Testis (tissue), 2 donors: Measurements from ENCODE around the gene PAF1.

Experiments
- POLR2A ChIP-seq: fragments of 450-650 bp; IDR thresholded peaks from one replicate; pipeline ENCODE4 v1.6.1; 2017; ENCODE audit warnings: antibody characterized with exemption, mild to moderate bottlenecking, moderate library complexity
- TF ChIP-seq, protein P1 (sequence below), 3 experiments: fragments of 450-650 bp in 2 of 3; fragments of 200-600 bp in 1 of 3; sonication (generic) in 1 of 3; IDR thresholded peaks; one replicate each; pipeline ENCODE4 v1.5.1; 2016 to 2019; ENCODE audit warnings: antibody characterized with exemption in 3 of 3, mild to moderate bottlenecking in 2 of 3, moderate library complexity in 1 of 3

DNA sequence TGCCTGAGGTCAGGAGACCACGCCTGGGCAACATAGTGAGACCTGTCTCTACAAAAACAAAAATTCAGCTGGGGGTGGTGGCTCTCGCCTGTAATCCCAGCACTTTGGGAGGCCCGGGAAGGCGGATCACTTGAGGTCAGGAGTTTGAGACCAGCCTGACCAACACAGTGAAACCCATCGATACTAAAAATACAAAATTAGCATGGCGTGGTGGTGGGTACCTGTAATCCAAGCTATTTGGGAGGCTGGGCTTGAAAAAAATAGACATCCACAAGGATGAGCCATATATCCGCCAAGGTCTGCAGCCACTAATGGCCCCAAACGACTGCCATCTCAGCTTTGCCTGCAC lies 41.7 kb upstream of the PAF1 start:
- TF ChIP-seq, protein P1, sequence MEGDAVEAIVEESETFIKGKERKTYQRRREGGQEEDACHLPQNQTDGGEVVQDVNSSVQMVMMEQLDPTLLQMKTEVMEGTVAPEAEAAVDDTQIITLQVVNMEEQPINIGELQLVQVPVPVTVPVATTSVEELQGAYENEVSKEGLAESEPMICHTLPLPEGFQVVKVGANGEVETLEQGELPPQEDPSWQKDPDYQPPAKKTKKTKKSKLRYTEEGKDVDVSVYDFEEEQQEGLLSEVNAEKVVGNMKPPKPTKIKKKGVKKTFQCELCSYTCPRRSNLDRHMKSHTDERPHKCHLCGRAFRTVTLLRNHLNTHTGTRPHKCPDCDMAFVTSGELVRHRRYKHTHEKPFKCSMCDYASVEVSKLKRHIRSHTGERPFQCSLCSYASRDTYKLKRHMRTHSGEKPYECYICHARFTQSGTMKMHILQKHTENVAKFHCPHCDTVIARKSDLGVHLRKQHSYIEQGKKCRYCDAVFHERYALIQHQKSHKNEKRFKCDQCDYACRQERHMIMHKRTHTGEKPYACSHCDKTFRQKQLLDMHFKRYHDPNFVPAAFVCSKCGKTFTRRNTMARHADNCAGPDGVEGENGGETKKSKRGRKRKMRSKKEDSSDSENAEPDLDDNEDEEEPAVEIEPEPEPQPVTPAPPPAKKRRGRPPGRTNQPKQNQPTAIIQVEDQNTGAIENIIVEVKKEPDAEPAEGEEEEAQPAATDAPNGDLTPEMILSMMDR (IDR thresholded peaks at IDR 0.05): no peak
- no peak for TF ChIP-seq POLR2A
